ENCODE measurements around the gene ERI3.
"Not testable (repeated sequence)": the region's sequence is repeated elsewhere in the genome, so short reads cannot be mapped to it uniquely, and the experiment has no call there.

The ERI3 gene

DNA sequence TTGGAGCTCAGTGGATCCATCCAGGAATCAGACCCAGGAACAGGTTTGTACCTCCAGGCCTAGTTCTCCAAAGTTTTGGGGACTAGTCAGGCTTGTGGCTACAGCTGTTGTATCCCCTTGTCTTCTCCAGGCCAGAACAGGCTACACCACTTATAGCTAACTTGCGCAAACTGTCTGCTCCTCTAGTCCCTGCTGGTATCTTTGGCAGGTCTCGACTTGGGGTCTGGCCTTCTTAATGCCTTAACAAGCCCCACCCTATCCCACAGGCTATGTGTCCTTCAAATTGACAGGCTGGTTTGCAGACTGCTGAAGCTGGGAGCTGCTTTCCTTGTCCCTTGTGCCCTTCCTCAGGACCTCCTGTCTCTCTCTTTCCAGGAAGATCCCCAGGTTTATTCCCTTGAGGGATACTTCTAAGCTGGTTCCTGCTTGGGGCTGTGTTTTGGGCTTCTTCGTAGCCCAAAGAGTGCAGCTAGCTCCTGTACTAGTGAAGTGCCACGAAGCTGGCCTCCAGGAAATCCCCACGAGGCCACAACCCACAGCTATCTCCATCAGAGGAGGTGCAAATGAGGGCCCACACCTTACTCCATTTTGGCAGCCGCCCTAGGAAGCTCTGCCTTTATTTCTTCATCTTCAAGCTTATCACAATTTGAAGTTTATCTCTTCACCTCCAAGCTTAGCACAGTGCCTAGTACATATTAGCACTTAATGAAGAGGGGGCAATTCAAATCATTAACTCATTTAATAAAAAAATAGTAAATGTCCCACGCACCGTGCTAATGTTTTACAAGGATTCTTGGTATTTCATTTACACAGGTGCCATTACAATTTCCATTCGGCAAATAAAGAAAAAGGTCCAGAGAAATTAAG, 142.5 kb downstream of the ERI3 start:
- peak; percentile 58 for DNase-seq (ENCODE audit: low spot score)

DNA sequence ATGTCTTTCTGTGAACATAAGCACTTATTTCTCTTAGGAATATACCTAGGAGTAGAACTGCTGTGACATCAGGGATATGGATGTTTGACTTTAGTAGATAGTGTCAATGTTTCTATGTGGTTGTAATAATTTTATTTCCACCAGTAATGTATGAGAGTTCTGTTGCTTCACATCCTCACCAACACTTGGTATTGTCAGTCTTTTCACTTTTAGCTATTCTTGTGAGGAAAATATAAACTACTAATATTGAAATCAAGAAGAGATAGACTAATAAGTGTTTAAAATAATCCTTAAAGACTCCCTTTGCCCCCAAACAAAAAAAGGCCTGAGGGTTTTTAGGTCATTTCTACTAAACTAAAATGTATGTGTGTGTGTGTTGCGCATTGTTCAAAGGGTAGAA, 144.5 kb downstream of the ERI3 start:
- DNase-seq (ENCODE audit: low spot score) = no peak

- DNase-seq (ENCODE audit: low spot score) = no peak
Measured at GRCh38 chr1:44208226-44208625, 146.8 kb downstream of the ERI3 start.

DNA sequence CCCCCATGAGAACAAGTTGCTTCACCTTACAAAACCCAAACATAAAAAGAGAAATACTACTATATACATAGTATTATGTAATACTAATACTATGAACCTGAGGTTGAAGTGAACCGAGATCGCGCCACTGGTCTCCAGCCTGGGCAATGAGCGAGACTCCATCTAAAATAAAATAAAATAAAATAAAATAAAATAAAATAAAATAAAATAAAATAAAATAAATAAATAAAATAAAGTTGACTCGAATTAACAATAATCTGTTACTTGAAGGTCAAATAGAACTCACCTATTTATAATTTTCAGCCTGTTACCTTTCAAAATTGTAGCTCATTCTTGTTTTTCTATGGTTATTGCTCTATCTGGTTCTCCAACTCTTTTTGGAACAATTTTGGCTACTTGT, 148.5 kb downstream of the ERI3 start:
- DNase-seq (ENCODE audit: low spot score) = not testable (repeated sequence)

DNA sequence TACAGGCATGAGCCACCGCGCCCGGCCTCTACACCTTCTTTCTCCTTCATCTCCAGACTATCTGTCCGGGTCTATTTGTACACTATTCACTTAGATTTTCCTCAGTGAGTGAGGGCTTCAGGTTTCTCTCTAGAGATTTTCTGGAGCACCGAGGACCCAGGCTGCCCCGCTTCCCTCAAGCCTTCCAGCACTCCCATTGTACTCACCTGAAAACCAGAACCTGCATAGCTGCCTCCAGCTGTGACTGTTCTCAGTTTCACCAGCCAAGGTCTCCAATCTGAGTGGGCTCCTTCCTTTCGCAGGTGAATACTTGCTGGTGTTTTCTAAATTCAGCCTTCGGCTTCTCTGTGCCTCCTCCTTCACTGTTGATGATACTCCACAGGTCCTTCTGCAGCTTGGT, 154.7 kb downstream of the ERI3 start:
- DNase-seq (ENCODE audit: low spot score) = no peak

DNA sequence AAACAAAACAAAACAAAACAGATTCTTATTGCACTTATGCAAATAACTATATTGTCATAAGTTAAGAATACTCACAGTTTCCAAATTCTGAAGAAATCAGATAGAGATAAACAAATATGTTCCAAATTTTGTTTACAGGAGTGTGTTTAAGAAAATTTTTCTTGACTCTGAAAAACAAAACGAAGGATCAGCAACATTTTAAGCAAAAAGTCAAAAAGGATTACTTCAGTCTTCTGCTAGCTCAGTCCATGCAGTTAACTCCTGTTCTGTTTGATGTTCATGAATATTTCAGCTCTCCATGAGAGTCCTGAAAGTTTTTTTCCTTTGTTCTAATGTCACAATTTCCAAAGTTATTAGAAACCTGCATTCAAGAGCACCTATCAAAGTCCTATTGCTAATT, 180.4 kb downstream of the ERI3 start:
- DNase-seq (ENCODE audit: low spot score) = no peak
